ENCODE data around the gene E2F2. TPM values are rescaled to one million over a fixed set of nuclear protein-coding genes. Genes with fewer than 3 reads are reported as not detected.

Gene E2F2
- polyA plus RNA-seq, 1 experiment, result 0.11 TPM

GRCh38 chr1:23524716-23525401 is 6.2 kb downstream of the E2F2 start:
- Histone ChIP-seq H3K36me3 (ENCODE audit: control insufficient read depth, insufficient read depth, low read length) (no peaks in the 10 kb centered on the region; the same call in 1 of the 2 replicates), H3K27me3 (ENCODE audit: control insufficient read depth, insufficient read depth, low read length) (no peaks in the 10 kb centered on the region), H3K4me3 (ENCODE audit: low read depth, low read length) (no peak overlapping the region)
- ChIA-PET CTCF (interaction anchor here (0.6 to 6.9 kb wide), 4 partner anchors 10 to 115 kb away, joined by 3 to 46 read pairs (median 4); no protein-coding TSS in a partner anchor), POLR2A (no interaction called here)
- DNase-seq (ENCODE audit: low read depth), result no peak
- TF ChIP-seq CTCF (IDR thresholded peaks at IDR 0.05; ENCODE audit: insufficient read depth, low read depth, low read length), result no peak

- no peak for DNase-seq (ENCODE audit: low read depth)
- Histone ChIP-seq H3K36me3 (ENCODE audit: control insufficient read depth, insufficient read depth, low read length) (no peaks in the 10 kb centered on the region; the same call in 1 of the 2 replicates), H3K27me3 (ENCODE audit: control insufficient read depth, insufficient read depth, low read length) (no peaks in the 10 kb centered on the region), H3K4me3 (ENCODE audit: low read depth, low read length) (no peak overlapping the region)
- ChIA-PET CTCF (interaction anchor here (0.6 to 6.9 kb wide), 3 partner anchors 19 to 34 kb away, joined by 3 to 46 read pairs (median 3); no protein-coding TSS in a partner anchor), POLR2A (no interaction called here)
- TF ChIP-seq CTCF (IDR thresholded peaks at IDR 0.05; ENCODE audit: insufficient read depth, low read depth, low read length), result no peak
These were observed 6.9 kb downstream of the E2F2 start for GRCh38 chr1:23524163-23524562.

DNA sequence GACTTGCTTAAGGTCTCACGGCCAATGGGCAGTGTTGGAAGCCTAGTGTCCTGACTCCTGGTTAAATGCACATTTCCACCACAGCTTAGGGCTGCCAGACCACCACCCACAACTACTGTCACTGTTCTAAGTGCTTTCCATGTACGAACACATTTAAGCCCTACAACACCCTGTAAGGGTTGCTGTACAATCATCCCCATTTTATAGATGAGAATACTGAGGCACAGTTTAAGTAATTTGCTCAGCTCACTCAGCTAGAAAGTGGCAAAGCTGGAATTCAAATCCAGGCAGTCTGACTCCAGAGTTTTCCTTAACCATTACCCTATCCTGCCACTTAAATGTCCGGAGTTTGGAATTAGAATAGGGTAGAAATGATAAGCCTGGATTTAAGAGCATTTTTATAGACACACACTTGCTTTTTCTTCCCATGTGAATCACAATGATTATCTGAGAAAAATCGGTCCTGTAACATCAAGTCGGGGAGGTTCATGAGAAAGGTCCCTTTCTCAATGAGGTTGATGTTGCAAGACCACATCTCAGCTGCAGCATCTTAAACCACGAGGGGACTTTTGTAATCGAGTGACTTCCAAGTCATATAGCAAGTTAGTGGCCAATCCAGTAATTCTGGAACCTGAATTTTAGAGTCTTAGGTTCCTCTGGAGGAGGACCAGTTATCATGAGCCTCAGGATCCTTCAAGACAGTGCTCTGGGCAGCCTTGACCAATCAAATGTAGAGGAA is 8.6 kb downstream of the E2F2 start:
- POLR2A ChIA-PET, result no interaction called here
- DNase-seq (ENCODE audit: low read depth), result no peak
- TF ChIP-seq CTCF (IDR thresholded peaks at IDR 0.05; ENCODE audit: insufficient read depth, low read depth, low read length), result no peak

GRCh38 chr1:23521588-23521987 is 9.4 kb downstream of the E2F2 start:
- no peak for DNase-seq (ENCODE audit: low read depth)
- POLR2A ChIA-PET, result no interaction called here
- no peak for TF ChIP-seq CTCF (IDR thresholded peaks at IDR 0.05; ENCODE audit: insufficient read depth, low read depth, low read length)
- CTCF ChIA-PET, result interaction anchor here (1.7 to 2.7 kb wide), 2 partner anchors 15 to 24 kb away, joined by 5 to 10 read pairs; no protein-coding TSS in a partner anchor
- Histone ChIP-seq H3K36me3 (ENCODE audit: control insufficient read depth, insufficient read depth, low read length) (no peaks in the 10 kb centered on the region; the same call in 1 of the 2 replicates), H3K27me3 (ENCODE audit: control insufficient read depth, insufficient read depth, low read length) (no peaks in the 10 kb centered on the region), H3K4me3 (ENCODE audit: low read depth, low read length) (no peak overlapping the region)

More for the DNA sequence above, 8.6 kb downstream of the E2F2 start:
- no peak overlapping the region for H3K4me3 ChIP-seq (ENCODE audit: low read depth, low read length)
- H3K36me3 ChIP-seq (ENCODE audit: control insufficient read depth, insufficient read depth, low read length), result no peaks in the 10 kb centered on the region; the same call in 1 of the 2 replicates
- no peaks in the 10 kb centered on the region for H3K27me3 ChIP-seq (ENCODE audit: control insufficient read depth, insufficient read depth, low read length)
- CTCF ChIA-PET, result interaction anchor here (2.7 kb wide), 1 partner anchor 25 kb away, joined by 10 read pairs; no protein-coding TSS in a partner anchor

DNA sequence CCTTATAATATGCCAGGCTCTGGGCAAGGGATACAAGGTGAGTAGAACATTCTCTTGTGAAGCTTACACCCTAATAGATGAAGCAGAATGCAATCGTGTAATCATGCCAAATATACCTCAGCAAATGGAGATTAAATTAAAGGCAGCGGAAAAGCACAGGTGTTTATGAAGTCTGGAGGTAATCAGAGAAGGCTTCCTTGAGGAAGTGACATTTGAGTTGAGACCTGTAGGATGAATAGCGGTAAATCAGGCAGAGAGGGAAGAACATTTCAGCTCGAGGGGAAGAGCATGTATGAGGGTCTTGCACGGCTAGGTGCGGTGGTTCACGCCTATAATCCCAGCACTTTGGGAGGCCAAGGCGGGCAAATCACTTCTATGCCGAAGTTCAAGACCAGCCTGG is 13.5 kb downstream of the E2F2 start:
- H3K27me3 ChIP-seq (ENCODE audit: control insufficient read depth, insufficient read depth, low read length), result no peaks in the 10 kb centered on the region
- ChIA-PET POLR2A (no interaction called here), CTCF (interaction anchor here (0.6 kb wide), 1 partner anchor 154 kb away, joined by 3 read pairs; no protein-coding TSS in a partner anchor)
- H3K4me3 ChIP-seq (ENCODE audit: low read depth, low read length), result no peak overlapping the region
- no peak for DNase-seq (ENCODE audit: low read depth)
- no peaks in the 10 kb centered on the region; the same call in none of the 2 replicates for H3K36me3 ChIP-seq (ENCODE audit: control insufficient read depth, insufficient read depth, low read length)
- no peak for TF ChIP-seq CTCF (IDR thresholded peaks at IDR 0.05; ENCODE audit: insufficient read depth, low read depth, low read length)
